CD4-positive, CD25-positive, alpha-beta regulatory T cell (primary cell): ENCODE results near the gene TMEM37. TPM values are rescaled to one million over a fixed set of nuclear protein-coding genes. Genes with fewer than 3 reads are reported as not detected.
A peak's percentile ranks its signal among the peaks of the same experiment; 100 is the strongest.

Experiments used
- ATAC-seq, 2 donors: fragments of 150-1000 bp; cut with Tn5 transposase; one replicate each; pipeline ENCODE4 v1.10.0; 2021; ENCODE audit warnings: low read depth in 2 of 2, moderate number of reproducible peaks in 2 of 2, moderate library complexity in 1 of 2
- DNase-seq, 3 donors: peaks; one replicate each; pipeline versions ENCODE4 v3.0.0 to v3.0.0-alpha.2; 2012 to 2022; ENCODE audit warnings: mixed read lengths in 1 of 3
- H3K27ac ChIP-seq: one replicate; pipeline ENCODE4 v1.7.0; 2013; ENCODE audit warnings: mild to moderate bottlenecking, low read length; ENCODE audit not compliant: insufficient read depth, poor library complexity, severe bottlenecking
- H3K27me3 ChIP-seq: one replicate; pipeline ENCODE4 v1.7.0; 2013; ENCODE audit warnings: low read length; ENCODE audit not compliant: control insufficient read depth, insufficient read depth
- H3K36me3 ChIP-seq: one replicate; pipeline ENCODE4 v1.7.0; 2013; ENCODE audit warnings: mild to moderate bottlenecking, low read length, moderate library complexity; ENCODE audit not compliant: control insufficient read depth, insufficient read depth
- H3K4me1 ChIP-seq: 2 replicates; pipeline ENCODE4 v1.7.0; 2013; ENCODE audit warnings: mild to moderate bottlenecking, low read length; ENCODE audit not compliant: insufficient read depth, control insufficient read depth, poor library complexity, severe bottlenecking
- H3K4me3 ChIP-seq: one replicate; pipeline ENCODE4 v1.7.0; 2013; ENCODE audit warnings: low read depth, mild to moderate bottlenecking, low read length, moderate library complexity
- H3K9me3 ChIP-seq, 2 experiments: 1 replicate in 1 of 2; 2 replicates in 1 of 2; pipeline ENCODE4 v1.7.0; 2013; ENCODE audit warnings: low read length in 2 of 2, mild to moderate bottlenecking in 1 of 2, moderate library complexity in 1 of 2; ENCODE audit not compliant: control insufficient read depth in 2 of 2
- H3K27ac Mint-ChIP-seq, 3 donors: one replicate each; pipeline ENCODE4 v1.8.0; 2020 to 2022; ENCODE audit warnings: mild to moderate bottlenecking in 3 of 3, mixed read lengths in 3 of 3, moderate library complexity in 2 of 3
- H3K27me3 Mint-ChIP-seq: one replicate; pipeline ENCODE4 v1.8.0; 2022; ENCODE audit warnings: mild to moderate bottlenecking, mixed read lengths
- H3K36me3 Mint-ChIP-seq: one replicate; pipeline ENCODE4 v1.8.0; 2020; ENCODE audit warnings: mixed read lengths
- H3K4me1 Mint-ChIP-seq, 4 donors: one replicate each; pipeline ENCODE4 v1.8.0; 2020 to 2022; ENCODE audit warnings: mixed read lengths in 4 of 4, mild to moderate bottlenecking in 1 of 4
- H3K4me3 Mint-ChIP-seq, 4 donors: one replicate each; pipeline ENCODE4 v1.8.0; 2020 to 2022; ENCODE audit warnings: mild to moderate bottlenecking in 4 of 4, mixed read lengths in 4 of 4, moderate library complexity in 3 of 4
- H3K9me3 Mint-ChIP-seq, 7 donors: one replicate each; pipeline ENCODE4 v1.8.0; 2020 to 2022; ENCODE audit warnings: mixed read lengths in 7 of 7, mild to moderate bottlenecking in 3 of 7, moderate library complexity in 2 of 7
- polyA plus RNA-seq, 4 donors: library from polyadenylated mRNA; unstranded; fragments of 300-500 nt; fragmentation: Illumina TruSeq; gene quantifications; one replicate each; pipeline ENCODE4 v1.2.3, GENCODE V29; 2021
- total RNA-seq: library from RNA; stranded (reverse); gene quantifications from one replicate; pipeline ENCODE4 v1.2.3, GENCODE V29; 2022

Gene TMEM37
- total and polyA plus RNA-seq, 5 donors from 2014 or later, result 0.19 TPM; not detected in 4

GRCh38 chr2:119408221-119408619 lies 23.4 kb upstream of the TMEM37 start:
- Mint-ChIP-seq H3K9me3 (peaks cover 0 to 2% (median 0%) of the 10 kb centered on the region in 7 donors), H3K27ac (no peak overlapping the region), H3K36me3 (no peaks in the 10 kb centered on the region), H3K4me3 (no peak overlapping the region), H3K27me3 (peaks cover 19% of the 10 kb centered on the region), H3K4me1 (no peaks in the 10 kb centered on the region)
- no peaks in the 10 kb centered on the region for H3K27me3 ChIP-seq
- ATAC-seq, result no peak
- no peaks in the 10 kb centered on the region for H3K9me3 ChIP-seq
- no peaks in the 10 kb centered on the region for H3K36me3 ChIP-seq
- DNase-seq, result no peak
- H3K4me1 ChIP-seq, result no peaks in the 10 kb centered on the region
- no peak overlapping the region for H3K27ac ChIP-seq
- no peak overlapping the region for H3K4me3 ChIP-seq

- no peaks in the 10 kb centered on the region for H3K4me1 Mint-ChIP-seq
- H3K4me3 ChIP-seq, result no peak overlapping the region
- no peaks in the 10 kb centered on the region for H3K36me3 Mint-ChIP-seq
- peaks cover 23% of the 10 kb centered on the region for H3K27me3 Mint-ChIP-seq
- DNase-seq (no peak), ATAC-seq (no peak)
- peaks cover 3% of the 10 kb centered on the region for H3K27me3 ChIP-seq
- no peaks in the 10 kb centered on the region for H3K9me3 ChIP-seq
- H3K9me3 Mint-ChIP-seq, result peaks cover 0 to 2% (median 0%) of the 10 kb centered on the region in 7 donors
- no peak overlapping the region for H3K27ac Mint-ChIP-seq
- no peak overlapping the region for H3K27ac ChIP-seq
- no peaks in the 10 kb centered on the region for H3K4me1 ChIP-seq
- no peak overlapping the region for H3K4me3 Mint-ChIP-seq
- no peaks in the 10 kb centered on the region for H3K36me3 ChIP-seq
Observed at GRCh38 chr2:119409506-119409905, 22.1 kb upstream of the TMEM37 start.

- Mint-ChIP-seq H3K27ac (no peak overlapping the region), H3K4me3 (no peak overlapping the region), H3K27me3 (peaks cover 35% of the 10 kb centered on the region), H3K9me3 (peaks cover 0 to 2% (median 0%) of the 10 kb centered on the region in 7 donors), H3K4me1 (no peaks in the 10 kb centered on the region), H3K36me3 (no peaks in the 10 kb centered on the region)
- DNase-seq (peak in 1 of 3 donors; percentile 10), ATAC-seq (no peak)
- Histone ChIP-seq H3K36me3 (no peaks in the 10 kb centered on the region), H3K9me3 (no peaks in the 10 kb centered on the region), H3K27ac (no peak overlapping the region), H3K4me3 (no peak overlapping the region), H3K27me3 (peaks cover 3% of the 10 kb centered on the region), H3K4me1 (no peaks in the 10 kb centered on the region)
Observed at GRCh38 chr2:119414894-119415293, 16.8 kb upstream of the TMEM37 start.

- Histone ChIP-seq H3K4me1 (no peaks in the 10 kb centered on the region), H3K36me3 (no peaks in the 10 kb centered on the region), H3K4me3 (no peak overlapping the region), H3K27ac (no peak overlapping the region), H3K27me3 (peaks cover 5% of the 10 kb centered on the region), H3K9me3 (no peaks in the 10 kb centered on the region)
- peaks cover 0 to 2% (median 0%) of the 10 kb centered on the region in 7 donors for H3K9me3 Mint-ChIP-seq
- H3K27ac Mint-ChIP-seq, result no peak overlapping the region
- no peaks in the 10 kb centered on the region for H3K4me1 Mint-ChIP-seq
- no peaks in the 10 kb centered on the region for H3K36me3 Mint-ChIP-seq
- DNase-seq (no peak), ATAC-seq (no peak)
- H3K4me3 Mint-ChIP-seq, result no peak overlapping the region
- H3K27me3 Mint-ChIP-seq, result peaks cover 35% of the 10 kb centered on the region
Observed at GRCh38 chr2:119415630-119416029, 16.0 kb upstream of the TMEM37 start.

GRCh38 chr2:119416299-119416923 lies 15.2 kb upstream of the TMEM37 start:
- H3K27ac Mint-ChIP-seq, result no peak overlapping the region
- peaks cover 27% of the 10 kb centered on the region for H3K27me3 Mint-ChIP-seq
- no peak overlapping the region for H3K27ac ChIP-seq
- H3K4me3 ChIP-seq, result no peak overlapping the region
- no peaks in the 10 kb centered on the region for H3K4me1 Mint-ChIP-seq
- peaks cover 0 to 2% (median 0%) of the 10 kb centered on the region in 7 donors for H3K9me3 Mint-ChIP-seq
- H3K4me3 Mint-ChIP-seq, result no peak overlapping the region
- H3K27me3 ChIP-seq, result peaks cover 5% of the 10 kb centered on the region
- no peak for DNase-seq
- H3K9me3 ChIP-seq, result no peaks in the 10 kb centered on the region
- H3K36me3 ChIP-seq, result no peaks in the 10 kb centered on the region
- no peak for ATAC-seq
- no peaks in the 10 kb centered on the region for H3K36me3 Mint-ChIP-seq
- no peaks in the 10 kb centered on the region for H3K4me1 ChIP-seq

GRCh38 chr2:119417908-119418307 lies 13.7 kb upstream of the TMEM37 start:
- Histone ChIP-seq H3K4me3 (no peak overlapping the region), H3K9me3 (no peaks in the 10 kb centered on the region), H3K27ac (no peak overlapping the region), H3K4me1 (no peaks in the 10 kb centered on the region), H3K36me3 (no peaks in the 10 kb centered on the region), H3K27me3 (peaks cover 6% of the 10 kb centered on the region)
- Mint-ChIP-seq H3K4me3 (no peak overlapping the region), H3K27me3 (peaks cover 29% of the 10 kb centered on the region), H3K36me3 (no peaks in the 10 kb centered on the region), H3K27ac (no peak overlapping the region), H3K9me3 (peaks cover 0 to 5% (median 0%) of the 10 kb centered on the region in 7 donors), H3K4me1 (no peaks in the 10 kb centered on the region)
- DNase-seq, result no peak
- no peak for ATAC-seq

GRCh38 chr2:119419065-119419464 lies 12.6 kb upstream of the TMEM37 start:
- H3K27me3 Mint-ChIP-seq, result peaks cover 22% of the 10 kb centered on the region
- Histone ChIP-seq H3K9me3 (no peaks in the 10 kb centered on the region), H3K4me3 (no peak overlapping the region), H3K27ac (no peak overlapping the region), H3K4me1 (no peaks in the 10 kb centered on the region), H3K36me3 (no peaks in the 10 kb centered on the region), H3K27me3 (peaks cover 4% of the 10 kb centered on the region)
- H3K4me3 Mint-ChIP-seq, result no peak overlapping the region
- H3K27ac Mint-ChIP-seq, result no peak overlapping the region
- ATAC-seq, result no peak
- H3K36me3 Mint-ChIP-seq, result no peaks in the 10 kb centered on the region
- DNase-seq, result no peak
- H3K9me3 Mint-ChIP-seq, result peaks cover 0 to 5% (median 0%) of the 10 kb centered on the region in 7 donors
- H3K4me1 Mint-ChIP-seq, result no peaks in the 10 kb centered on the region

- ATAC-seq (no peak), DNase-seq (no peak)
- no peaks in the 10 kb centered on the region for H3K9me3 ChIP-seq
- H3K4me3 ChIP-seq, result no peak overlapping the region
- Mint-ChIP-seq H3K4me1 (no peaks in the 10 kb centered on the region), H3K9me3 (peaks cover 0 to 5% (median 0%) of the 10 kb centered on the region in 7 donors), H3K27me3 (peaks cover 22% of the 10 kb centered on the region), H3K36me3 (no peaks in the 10 kb centered on the region), H3K27ac (no peak overlapping the region), H3K4me3 (no peak overlapping the region)
- no peak overlapping the region for H3K27ac ChIP-seq
- no peaks in the 10 kb centered on the region for H3K4me1 ChIP-seq
- peaks cover 4% of the 10 kb centered on the region for H3K27me3 ChIP-seq
- no peaks in the 10 kb centered on the region for H3K36me3 ChIP-seq
Observed at GRCh38 chr2:119419803-119420508, 11.7 kb upstream of the TMEM37 start.
